T-helper 1 cell (primary cell): ENCODE data around the gene ESM1.
"Not testable (repeated sequence)": the region's sequence is repeated elsewhere in the genome, so short reads cannot be mapped to it uniquely, and the experiment has no call there.

Experiments
- DNase-seq, 5 donors: peaks; one replicate each; pipeline ENCODE4 v3.0.0-alpha.2; 2012 to 2020
- total RNA-seq, 4 donors: gene quantifications; one replicate each; lab custom pipeline; 2026; lab: John Stamatoyannopoulos, UW

ESM1 gene, protein sequence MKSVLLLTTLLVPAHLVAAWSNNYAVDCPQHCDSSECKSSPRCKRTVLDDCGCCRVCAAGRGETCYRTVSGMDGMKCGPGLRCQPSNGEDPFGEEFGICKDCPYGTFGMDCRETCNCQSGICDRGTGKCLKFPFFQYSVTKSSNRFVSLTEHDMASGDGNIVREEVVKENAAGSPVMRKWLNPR
- 0.54 to 2.1 (median 0.95) reads per million in 4 donors for total RNA-seq

DNA sequence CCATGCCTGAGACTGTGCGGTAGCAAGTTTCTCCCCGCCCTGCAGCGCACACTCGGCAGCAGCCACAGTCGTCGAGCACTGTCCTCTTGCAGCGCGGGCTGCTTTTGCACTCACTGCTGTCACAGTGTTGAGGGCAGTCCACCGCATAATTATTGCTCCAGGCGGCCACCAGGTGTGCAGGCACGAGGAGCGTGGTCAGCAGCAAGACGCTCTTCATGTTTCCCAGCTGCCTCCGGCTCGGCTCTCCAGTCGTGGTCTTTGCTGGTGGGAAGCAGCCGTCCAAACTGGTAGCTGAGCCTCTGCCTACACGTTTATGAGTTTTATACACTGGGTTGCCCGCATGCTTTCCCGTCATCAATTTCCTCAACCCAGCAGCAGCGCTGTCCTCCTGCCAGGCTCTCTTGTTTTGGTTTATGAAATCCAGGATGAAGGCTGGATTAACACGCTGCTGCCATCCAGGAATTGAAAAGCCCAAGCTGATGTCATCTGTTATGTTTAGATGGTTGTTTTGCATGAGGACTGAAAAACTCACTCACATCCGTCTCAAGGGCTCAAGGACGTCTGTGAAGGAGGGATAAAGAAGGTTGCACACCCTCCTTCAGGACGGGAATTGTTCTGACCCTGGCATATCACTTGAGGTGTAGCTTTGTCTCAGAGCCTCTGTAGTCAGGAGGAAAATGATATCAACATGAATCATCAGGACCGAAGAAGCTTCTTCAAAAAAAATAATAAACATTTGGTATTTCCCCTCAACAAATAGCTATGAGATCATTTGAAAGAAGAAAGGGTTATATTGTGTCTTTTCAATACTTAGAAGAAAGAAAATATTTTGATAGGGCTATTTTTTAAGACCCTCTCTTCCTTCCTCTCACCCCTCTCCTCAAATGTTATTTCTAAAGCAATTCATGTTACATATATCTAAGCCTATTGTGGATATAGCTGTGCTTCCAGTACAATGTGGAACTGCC lies at the start of gene ESM1:
ESM1 (minus strand) TSS at position 293 of the 968 bp plus-strand sequence; CDS start at position 217, 76 bp downstream.
- no peak for DNase-seq

DNA sequence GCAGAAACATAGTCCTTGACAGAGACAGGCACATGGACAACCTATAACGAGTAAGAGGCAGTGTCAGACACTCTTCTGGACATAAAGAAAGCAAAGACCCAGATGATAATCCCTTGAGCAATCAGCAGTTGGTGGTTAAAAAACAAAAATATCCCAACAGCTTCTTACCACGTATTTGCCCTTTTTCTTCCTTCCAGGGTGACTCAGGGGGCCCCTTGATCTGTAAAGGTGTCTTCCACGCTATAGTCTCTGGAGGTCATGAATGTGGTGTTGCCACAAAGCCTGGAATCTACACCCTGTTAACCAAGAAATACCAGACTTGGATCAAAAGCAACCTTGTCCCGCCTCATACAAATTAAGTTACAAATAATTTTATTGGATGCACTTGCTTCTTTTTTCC lies 48.2 kb upstream of the ESM1 start:
- DNase-seq = no peak

DNA sequence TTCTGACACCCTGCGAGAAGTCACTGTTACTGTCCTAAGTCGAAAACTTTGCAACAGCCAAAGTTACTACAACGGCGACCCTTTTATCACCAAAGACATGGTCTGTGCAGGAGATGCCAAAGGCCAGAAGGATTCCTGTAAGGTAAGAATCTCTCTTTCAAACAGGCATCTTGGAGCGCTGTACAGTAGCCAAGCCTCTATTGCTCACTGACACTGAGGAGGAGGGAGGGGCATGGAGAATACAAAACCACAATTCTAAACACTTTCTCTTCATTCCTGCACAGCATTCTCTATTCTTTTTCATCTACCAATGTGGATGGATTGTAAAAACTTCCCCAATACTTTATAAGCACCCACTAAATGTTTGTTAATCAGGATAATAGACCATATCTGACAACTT lies 46.1 kb upstream of the ESM1 start:
- no peak for DNase-seq

DNA sequence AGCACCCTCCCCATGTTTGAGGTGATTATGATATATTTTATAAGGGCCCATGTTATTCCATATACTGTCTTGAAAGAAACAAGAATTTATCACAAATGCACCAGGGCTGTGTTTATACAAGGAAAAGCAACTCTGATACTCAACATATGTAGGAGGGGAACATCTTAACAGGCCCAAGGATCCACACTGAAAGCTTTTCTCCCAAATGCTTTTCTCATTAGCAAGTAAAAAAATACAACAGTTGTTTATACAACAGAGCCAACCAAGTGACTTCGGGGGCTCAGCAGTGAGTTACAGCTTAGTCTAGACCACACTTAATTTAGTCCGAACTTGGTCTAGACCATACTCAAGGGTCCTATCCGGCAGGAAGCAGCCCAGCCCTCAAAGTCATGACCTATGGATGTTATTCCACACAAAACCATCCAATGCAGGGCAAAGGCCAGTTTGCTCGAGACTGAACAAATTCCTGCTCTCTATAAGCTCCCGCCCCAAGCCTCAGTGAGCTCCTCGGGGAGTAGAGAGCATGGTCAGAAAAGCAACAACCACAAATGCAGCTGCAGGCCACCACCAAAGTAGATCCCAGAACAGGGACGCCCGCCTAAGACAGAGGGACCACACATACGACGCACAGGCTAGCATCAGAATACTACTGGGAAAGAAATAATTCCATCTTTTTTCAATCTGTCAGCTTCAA lies 45.4 kb upstream of the ESM1 start:
- no peak for DNase-seq

DNA sequence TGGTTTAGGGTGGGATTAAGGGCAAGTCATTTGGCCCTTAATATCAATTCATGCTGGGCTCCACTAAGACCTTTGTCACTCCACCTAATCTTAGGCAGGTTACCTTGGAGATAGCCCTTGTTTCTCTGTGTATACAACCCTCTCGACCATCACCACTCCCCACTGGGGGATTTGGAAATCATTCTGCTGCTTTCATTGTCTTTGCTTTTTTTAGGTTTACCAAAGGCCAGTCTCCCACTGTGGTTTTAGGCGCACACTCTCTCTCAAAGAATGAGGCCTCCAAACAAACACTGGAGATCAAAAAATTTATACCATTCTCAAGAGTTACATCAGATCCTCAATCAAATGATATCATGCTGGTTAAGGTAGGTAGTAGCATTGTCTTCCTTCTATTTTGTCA lies 44.8 kb upstream of the ESM1 start:
- DNase-seq = no peak

DNA sequence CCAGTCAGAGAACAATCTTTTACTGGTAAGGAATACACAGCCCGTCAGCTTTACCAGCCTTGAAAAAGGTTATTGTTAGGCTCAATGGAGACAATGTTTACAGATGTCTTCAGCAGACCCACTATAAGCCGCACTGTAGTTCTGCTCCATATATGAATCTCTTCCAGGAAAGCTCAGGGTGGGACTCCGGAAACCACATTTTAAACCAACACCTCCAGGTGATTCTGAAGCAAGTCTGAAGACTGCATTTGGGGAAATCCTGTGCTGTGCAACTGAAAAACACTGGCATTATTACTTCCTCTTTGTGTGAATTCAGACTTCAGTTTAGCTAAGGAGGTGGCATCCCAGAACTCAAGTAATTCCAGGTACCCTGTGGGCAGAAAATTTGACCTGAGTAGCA lies 42.2 kb upstream of the ESM1 start:
- peak in 1 of 5 donors; percentile 84 for DNase-seq

DNA sequence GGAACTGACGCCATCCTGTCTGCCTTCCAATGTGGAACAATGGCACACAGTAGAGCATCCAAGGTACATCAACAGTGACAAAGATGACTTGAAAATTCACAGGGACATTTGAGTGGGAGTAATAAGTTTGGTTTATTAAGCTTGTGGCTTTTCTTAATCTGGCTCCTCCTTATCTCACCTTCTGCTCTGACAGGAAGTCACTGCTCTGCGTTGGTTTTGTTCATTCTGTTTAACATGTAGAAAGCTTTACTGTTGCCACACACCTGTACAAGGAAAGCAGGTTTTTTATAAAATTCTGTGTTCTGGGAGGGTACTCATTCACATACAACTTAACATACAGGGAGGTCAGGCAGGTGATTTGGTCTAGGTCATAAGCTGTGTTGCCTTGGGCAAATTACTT lies 37.1 kb upstream of the ESM1 start:
- DNase-seq = peak in 1 of 5 donors; percentile 28

DNA sequence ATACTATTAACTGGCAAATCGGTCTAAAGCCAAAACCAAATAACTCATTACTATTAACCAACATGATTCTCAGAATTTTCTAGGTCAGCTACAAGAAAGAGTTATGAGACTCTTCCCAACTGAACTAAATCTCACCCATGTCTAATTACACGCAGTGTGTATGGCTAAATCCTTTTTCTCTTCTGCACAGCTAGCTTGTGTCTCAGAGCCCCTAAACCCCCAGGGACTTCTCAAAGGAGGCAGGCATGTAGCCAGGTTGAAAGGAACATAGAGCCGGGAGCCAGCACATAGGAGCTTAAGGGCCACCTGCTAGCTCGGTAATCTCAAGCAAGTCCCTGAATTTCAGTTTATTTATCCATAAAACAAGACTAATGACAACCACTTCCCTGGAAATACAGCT lies 36.4 kb upstream of the ESM1 start:
- DNase-seq = no peak

DNA sequence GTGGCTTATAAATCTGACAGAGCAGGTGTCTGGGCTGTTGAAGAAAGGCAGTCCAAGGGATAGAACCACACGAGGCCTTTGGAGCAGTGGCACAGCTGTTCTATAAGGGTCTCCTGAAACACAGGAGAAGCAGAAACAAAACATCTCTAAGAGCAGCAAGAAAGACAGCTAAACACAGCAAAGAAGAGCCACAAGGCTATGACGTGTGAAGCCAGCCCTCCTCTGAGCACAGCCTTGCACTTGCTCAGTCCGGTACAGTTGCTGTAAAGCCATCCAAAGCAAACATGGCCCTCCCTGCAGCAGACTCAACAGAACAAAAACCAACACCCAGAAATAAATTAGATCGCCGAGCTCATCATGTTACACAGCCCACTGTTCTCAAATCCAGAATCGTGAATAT lies 36.0 kb upstream of the ESM1 start:
- DNase-seq = no peak

DNA sequence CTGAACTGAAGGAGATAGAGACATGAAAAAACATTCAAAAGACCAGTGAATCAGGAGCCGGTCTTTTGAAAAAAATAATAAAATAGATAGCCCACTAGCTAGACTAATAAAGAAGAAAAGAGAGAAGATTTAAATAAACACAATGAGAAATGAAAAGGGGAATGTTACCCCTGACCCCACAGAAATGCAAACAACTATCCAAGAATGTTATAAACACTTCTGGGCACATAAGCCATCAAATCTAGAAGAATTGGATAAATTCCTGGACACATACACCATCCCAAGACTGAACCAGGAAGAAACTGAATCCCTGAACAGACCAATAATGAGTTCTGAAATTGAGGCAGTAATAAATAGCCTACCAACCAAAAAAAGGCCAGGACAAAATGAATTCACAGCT lies 24.8 kb upstream of the ESM1 start:
- DNase-seq = not testable (repeated sequence)

DNA sequence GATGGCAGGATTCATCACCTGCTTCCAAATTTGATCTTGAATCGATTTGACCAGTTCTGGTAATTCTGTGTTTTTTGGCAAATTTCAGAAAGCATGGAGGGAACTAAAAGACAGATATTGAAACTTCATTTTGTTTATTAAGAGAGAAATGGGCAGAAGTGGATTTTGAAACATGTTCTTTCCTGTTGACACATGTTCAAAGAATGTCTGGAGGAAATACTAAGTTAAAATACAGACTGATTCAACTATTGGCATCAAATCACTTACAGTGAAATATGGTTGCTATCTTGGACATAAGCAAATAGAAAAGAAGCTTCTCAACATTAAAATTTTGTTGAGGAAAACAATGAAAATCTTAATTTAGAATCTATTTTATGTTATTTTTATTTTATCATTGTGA lies 19.3 kb upstream of the ESM1 start:
- DNase-seq = no peak

DNA sequence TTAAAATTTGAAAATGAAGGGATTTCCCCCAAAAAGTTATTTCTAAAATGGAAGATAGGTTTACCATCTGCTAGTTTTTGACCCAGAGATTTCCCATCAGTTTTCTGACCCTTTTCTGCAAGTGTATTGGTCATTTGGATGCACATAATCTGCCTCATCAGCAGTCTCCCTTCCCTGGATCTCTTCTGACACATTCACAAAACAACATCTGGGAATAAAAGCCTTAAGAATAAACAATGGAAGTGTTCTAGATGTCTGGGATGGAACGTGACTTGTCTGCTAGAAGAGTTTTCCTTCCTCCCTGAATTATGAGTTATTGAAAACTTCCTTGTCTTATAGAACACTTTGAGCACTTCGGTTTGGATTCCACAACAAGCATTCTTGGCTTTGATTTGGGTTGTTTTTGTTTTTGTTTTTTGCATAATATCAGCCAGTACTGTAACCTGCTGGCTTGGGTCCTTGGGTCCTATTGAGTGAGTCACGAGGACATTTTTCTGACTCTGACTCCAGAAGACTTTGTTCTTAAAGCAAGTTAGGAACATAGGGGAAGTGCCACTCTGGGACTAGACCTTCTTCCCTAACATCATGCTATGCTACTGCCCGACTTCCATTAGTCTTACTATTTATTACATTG lies 18.2 kb upstream of the ESM1 start:
- DNase-seq = no peak

DNA sequence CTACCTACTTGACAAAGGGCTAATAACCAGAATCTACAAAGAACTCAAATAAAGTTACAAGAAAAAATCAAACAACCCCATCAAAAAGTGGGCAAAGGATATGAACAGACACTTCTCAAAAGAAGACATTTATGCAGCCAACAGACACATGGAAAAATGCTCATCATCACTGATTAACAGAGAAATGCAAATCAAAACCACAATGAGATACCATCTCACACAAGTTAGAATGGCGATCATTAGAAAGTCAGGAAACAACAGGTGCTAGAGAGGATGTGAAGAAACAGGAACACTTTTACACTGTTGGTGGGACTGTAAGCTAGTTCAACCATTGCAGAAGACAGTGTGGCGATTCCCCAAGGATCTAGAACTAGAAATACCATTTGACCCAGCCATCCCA lies 16.8 kb upstream of the ESM1 start:
- not testable (repeated sequence) for DNase-seq

DNA sequence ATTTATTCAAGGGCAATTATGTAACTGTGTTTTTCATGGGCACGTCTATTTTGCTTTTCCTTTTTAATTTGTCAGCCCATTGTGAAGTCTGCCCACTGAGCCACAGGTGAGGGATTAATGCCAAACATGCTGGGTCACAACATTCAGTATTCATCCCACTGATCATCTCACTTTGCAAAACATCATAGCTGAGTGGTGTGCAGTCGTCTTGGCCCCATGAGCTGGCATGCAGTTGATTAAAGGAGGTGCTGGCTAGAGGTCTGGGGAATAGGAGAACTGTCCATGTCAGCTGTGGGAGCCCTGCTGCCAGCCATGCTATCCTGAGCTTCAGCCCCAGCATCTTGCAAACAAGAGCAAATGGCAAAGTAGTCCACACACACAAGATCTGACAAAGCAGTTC lies 11.7 kb upstream of the ESM1 start:
- no peak for DNase-seq

DNA sequence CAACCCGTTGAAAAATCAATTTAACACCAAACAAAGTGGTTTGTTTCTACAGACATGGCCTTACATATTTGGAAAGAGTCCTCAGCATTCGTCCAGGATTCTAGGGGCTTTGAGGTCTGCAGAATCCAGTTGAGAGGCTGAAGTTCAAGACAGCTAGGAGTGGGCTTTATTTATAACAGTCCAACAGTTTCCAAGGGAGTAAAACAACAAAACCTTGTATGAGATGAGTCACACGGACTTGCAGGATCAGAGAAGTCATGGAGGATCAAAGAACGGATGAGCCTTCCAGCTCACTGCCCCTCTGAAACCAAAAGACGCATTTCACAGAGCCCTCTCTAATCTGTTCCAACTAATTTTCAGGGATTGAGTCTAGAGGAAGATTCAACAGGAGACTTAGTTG lies 11.1 kb upstream of the ESM1 start:
- no peak for DNase-seq

DNA sequence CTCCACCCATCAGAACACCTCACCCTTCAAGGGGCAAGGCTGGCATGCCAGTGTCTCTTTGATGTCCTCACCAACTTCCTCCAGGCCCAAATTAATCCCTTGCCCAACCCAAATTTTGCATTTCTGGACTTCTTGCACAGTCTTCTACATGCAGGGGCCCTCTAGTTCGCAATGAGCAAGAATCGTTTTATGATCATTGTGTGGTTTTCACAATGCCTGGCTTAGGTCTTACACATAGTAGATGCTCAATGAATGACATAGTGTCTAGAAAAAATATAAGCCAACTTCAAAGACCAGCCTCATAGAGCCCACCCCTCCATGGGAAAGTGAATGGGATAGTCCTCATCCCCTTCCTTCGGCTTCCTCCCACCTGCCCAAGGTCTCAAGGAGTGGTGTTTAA lies 9.8 kb upstream of the ESM1 start:
- DNase-seq = no peak

DNA sequence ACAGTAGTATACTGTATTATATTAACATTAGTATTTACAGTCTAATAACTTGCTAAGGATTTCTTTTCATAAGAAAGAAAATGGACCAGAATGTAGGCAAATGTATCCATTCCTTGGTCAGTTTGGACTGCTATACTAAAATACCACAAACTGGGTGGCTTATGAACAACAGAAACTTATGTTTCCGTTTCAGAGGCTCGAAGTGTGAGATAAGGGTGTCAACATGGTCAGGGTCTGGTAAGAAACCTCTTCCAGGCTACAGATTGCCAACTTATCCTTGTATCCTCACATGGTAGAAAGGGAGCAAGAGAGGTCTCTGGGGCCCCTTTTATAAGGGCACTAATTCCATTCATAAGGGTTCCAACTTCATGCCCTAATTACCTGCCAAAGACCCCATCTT lies 9.2 kb upstream of the ESM1 start:
- no peak for DNase-seq

DNA sequence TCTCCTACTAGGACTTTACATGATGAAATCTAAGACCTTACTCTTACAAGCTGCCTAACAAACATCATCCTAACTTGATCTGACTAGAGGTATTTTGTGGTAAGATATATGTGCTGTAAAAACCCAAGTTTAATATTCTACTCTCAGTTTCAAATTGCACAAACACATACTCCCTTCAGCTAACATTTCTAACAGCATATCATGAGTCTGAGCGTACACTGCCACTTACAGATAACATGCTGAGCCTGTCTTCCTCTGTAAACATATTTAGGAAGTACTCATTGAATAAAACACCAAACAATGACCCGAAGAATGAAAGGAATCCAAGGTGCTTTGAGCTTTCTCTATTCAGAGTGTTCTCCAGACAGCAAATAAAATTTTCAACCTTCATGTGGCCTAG lies 7.9 kb upstream of the ESM1 start:
- DNase-seq = peak in 1 of 5 donors; percentile 14

DNA sequence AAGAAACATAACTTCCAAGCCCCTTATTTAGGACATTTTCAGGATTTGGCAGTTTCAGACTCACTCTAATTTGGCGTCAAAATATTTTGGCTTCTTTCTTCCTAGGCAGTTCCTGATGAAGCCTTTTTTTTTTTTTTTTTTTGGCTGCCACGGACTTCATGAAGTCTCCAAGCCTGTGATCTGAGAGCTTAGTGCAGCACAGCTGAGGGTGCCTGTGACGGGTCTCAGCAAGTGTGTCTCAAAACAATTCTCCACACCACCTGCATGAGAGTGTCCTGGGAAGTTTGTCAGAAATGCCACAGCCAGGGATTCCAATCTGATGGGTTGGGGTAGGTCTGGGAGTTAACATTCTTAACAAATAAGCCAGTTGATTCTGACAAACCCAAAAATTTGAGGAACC lies 6.0 kb upstream of the ESM1 start:
- no peak for DNase-seq

DNA sequence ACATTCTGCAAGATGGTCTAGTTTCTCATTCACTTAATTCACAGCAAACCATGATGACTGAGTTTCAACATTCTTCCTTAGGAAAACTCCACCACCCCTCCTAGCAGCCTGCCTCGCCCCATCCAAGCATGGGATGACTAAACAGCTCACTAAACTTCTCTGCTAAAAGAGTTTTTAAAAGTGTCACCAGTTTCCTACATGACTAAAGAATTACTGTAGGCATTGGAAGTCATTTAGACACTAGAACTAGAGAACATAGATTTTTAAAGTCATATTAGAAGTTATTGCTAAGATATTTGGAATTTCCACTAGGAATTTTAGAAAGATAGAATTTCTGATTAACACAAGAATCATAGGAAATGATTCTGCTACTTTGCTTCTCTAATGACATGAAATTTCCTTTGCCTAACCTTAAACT lies 5.5 kb upstream of the ESM1 start:
- DNase-seq = no peak

DNA sequence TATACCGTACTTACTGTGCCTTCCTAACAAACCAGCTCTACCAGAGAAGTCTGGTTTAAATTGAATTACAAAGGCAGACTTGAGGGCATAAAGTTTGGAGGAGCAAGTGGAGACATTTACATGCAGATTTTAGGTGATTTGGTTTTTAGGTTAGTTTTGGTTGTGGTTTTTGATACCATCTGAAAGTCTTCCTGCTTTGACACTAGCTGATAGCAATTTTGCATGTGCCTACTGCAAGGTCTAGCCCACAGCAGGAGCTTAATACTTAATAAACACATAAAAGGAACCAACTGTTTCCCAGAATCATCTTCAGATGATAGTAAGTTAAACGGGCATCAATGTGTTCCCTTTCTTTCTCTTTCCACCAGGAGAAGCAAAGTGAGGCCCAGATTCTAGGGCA lies 3.4 kb upstream of the ESM1 start:
- peak in 1 of 5 donors; percentile 60 for DNase-seq

DNA sequence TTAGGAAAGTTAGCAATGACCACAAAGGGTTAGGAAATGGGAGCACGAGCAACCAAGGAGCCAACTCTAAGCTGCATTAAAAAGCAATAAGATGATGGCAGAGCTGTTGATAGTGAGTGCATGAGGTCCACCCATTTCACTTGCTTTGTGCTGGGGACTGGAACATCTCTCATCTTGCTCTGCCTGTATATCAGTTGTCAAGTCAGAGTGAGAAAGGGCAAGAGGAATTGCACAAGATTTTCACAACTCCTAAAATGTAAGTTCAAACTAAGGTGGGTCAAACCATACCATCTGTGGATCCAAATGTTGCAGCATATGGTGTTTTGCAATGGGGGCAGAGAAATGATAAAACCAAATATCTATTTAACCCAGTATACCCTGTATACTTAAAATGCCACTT lies 2.8 kb upstream of the ESM1 start:
- no peak for DNase-seq

DNA sequence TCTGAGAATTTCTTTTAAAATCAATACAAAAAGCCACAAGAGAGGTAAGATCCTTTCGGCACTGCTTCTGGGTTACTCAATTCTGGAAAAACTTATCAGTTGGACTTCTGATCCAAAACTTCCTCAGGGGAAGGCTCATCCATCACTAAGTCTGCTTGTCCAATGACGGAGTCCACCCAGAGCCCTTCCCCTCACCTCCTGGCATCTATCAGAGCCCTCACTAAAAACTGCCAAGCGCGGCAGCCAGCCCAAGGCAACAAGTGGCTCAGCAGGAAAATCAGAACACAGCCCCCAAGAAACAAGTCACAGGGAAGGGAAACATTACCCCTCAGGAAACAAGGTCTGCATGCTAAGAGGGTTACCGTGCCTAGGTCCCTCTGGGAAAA lies 869 bp upstream of the ESM1 start:
- no peak for DNase-seq
